GM19025 (cell line): Measurements from ENCODE around the gene RHBDD1.

Source experiments
- ATAC-seq: cut with Tn5 transposase; IDR thresholded peaks from one replicate; pipeline ENCODE4 v1.9.1; 2021; ENCODE audit warnings: mild to moderate bottlenecking, low read depth, moderate library complexity; ENCODE audit not compliant: unreplicated experiment

RHBDD1 gene

DNA sequence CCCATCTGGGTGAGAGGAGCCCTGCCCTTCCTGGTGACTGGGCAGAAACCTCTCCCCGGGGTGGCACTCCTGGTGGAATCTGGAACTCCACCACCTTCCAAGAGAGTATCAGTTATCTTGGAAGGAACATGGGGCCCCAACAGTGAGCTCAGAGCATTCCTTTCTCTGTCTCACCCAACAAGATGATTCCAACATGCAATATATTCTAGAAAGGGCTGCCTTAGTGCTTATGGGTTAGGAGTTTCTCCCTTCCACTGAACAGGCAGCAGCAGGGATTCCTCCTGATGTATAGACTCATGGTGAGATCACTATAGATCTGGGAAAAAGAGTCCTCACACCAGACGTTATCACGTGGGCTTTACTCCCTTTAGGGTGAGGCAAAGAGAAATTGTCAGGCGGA, 181.0 kb downstream of the RHBDD1 start:
- no peak for ATAC-seq

DNA sequence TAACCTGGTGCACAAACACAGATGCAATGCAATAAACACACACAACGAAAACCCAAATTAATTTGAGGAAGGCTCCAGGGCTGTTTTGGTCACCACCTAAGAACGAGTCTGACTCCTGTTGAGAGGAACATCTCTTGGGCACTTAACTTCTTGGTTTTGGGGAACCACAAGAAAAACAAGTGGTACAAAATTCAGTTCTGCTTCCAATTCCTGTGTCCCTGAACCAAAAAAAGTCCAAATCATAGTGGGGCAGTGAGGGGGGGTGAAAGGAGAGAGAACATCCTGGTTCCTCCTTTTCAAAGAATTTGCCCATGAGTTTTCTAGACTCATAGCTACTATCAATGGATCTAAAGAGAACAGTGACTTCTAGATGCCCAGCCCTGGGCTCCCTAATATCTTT, 184.6 kb downstream of the RHBDD1 start:
- no peak for ATAC-seq

DNA sequence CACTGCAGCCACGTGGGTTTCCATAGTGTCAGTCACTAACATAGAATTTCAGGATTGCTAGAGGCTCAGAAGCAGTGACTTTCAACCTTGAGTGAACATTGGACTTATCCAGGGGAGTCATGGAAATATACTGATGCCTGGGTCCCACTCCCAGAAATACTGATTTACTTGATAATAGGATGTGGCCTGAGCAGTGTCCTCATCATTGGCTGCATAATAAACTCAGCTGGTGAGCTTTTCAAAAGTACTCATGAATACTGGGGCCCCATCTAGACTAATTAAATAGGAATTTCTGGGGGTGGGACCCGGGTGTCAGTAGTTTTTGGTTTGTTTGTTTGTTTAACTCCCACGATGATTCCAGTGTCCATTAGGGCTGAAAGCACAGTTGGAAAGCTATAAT, 186.8 kb downstream of the RHBDD1 start:
- ATAC-seq = no peak

DNA sequence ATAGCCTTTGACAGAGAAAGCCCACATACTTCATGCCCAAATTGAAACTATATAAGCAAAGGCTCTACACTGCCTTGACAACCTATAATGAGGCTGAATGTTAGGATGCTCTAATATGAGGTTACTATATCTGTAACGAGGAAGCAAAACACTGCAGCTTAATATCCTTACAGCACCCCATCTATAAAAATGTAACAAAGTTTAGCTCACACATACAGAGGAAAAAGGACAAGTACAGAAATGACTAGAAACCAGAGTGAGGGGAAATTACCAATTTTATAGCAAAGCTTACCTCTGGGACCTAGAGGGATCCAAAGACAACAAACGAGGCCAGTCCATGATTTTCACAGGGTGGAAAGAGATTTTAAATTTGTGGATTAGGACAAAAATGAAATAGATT, 189.7 kb downstream of the RHBDD1 start:
- peak; percentile 44 for ATAC-seq

DNA sequence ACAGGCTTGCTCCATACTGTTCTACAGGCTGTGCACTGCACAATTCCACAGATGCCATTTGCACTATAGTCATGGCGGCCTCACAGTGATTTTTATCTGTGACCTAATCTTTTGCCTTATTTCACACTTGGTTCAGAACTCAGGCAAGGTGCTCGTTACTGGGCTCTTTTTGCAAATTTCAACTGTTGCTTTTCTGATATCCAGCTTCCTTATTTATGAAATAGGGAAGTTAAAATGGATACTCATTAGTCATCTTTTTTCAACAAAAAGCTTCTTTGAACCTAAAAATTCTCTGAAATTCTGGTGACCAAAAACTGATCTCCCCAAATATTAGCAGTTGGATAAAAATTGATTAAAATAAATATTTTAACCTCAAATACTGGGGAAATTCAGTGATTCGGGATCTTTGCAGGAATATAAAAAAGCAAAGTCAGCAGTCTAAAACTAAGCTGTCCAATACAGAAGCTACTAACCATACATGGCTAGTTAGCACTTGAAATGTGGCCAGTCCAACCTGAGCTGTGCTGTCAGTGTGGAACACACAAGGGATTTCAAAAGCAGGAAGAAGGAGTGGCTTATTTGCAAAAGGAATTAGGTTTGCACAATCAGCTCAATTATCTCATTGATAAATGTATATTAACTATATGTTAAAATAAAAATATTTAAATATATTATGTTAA, 193.7 kb downstream of the RHBDD1 start:
- ATAC-seq = no peak

DNA sequence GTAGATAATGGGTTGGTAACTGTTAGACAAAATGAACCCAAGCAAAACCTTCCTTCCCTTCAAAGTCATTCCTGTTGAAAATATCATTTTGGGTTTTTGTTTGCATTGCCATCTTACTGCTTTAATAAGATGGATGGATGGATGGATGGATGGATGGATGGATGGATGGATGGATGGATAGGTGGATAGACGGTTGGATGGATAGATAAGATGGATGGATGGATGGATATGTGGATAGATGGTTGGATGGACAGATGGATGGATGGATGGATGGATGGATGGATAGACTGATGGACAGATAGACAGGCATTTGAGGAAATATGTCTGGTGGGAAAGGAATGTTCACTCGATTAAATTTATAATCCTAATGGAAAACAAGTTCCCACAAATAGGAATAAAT, 194.9 kb downstream of the RHBDD1 start:
- no peak for ATAC-seq

DNA sequence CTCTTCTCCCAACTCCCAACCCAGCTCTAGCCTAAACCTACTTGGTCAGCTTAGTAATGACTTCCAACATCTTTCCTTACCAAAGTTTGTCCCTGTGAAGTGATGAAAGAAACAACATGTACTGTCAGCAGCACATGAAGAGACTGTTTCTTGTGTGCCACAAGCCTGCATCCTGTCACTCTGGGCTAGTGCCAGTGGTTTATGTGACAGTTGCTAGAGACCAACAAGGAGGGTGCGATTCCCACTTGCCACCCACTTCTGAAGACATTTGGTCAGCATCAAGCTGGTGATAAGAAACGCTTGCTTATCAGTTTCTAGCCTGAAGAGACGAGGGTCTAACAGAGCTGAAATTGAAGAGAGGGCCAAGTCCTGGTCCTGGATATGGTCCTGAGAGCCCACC, 195.5 kb downstream of the RHBDD1 start:
- no peak for ATAC-seq

DNA sequence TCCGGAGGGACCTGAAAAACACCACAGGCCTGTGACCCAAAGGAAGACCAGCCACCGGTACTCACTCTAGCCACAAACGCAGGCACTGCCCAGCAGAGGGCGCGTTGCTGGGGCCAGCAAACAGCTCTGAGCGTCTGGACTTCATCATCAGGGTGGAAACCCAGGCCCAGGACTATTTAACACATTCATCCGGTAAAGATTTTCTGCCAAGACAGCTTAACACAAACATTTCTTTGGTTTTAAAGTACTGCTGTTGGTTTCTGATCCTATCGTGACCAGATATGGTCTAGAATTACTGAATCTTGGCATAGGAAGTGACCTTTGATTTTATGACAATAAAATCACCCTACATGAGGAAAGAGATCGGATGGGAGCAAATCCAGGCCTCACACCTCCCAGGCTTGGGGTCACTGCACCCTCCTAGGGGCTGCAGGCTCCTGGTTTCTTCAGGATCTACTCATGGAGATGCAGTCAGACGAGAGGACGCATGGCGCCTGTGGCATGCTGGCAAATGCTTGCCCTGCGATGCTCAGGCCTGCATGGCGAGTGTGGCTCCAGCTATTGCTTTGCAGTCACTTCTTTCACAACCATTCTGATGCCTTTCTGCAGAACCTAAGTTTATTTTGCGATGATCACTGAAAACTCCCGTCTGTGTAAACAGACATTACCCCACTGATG, 197.8 kb downstream of the RHBDD1 start:
- ATAC-seq = peak; percentile 85

DNA sequence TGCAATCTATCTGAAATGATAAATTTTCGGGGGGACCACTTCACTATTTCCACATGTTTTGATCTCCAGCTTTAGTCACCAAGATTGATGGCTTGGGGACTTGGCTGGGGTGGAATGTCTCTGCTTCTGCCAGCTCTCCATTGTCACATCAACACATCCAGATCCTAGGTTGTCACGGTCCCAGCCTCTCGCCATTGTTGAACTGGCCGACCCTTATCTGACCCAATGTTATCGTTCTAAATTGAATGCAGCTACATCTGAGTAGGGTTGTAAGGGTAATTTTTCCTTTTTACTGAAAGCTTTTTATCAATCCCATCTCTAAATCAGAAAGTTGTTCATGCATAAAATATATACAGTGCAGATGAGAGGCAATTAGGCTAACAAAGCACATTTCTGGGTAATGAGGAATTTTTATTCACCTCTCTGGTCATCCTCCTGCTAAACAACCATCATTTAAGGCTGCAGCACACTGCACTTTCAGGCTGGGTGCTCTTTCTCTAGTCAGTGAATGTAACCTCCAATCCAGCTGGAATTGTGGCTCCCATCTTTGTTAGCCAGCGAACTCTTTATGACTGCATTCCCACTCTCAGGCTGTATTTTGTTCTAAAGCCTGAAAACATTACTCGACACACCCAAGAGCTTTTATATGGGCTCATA, 200.0 kb downstream of the RHBDD1 start:
- no peak for ATAC-seq

DNA sequence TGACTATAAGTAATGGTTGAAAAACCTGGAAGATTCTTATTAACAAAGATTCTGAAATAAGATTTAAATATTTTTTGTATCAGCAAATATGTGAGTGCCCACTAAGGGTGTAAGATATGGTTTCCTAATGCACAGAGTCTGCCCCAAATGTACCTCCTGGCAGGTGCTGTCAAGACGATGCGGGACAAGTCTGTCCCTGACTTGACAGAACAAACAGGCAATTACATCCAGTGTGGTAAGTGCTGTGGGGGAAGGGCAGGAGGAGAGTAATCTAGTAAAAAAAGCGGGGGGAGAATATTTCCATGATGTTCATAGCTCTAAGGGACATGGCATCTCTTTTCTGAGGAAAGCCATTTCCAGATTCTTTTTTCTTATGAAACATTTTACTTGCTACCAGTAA, 200.7 kb downstream of the RHBDD1 start:
- ATAC-seq = no peak

DNA sequence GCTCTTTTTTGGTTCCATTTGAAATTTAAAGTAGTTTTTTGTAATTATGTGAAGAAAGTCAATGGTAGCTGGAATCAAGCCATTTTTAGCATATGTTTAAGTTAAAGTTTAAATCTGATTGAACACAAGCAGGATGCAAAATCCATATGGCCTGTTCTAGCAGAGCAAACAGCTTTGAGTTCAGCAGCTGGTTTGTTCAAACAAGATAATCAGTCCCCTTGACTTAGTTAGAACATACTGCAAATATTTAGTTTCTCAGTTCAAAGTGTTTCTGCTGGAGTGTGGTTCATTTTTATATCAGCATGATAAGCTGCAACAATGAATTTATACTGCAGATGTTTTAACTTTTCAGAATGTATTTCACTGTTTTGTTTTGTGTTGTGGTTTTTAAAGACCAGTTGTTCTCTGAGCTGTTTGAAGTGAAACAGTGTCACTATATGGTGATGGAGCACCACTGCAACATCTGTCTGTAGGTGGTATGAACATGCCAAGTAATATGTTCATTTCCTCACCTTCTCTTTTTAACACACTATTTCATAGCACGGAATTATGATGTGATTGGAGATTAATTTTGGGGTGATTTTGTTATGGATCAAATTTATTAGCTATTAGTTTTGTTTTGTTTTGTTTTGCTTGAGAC, 202.8 kb downstream of the RHBDD1 start:
- no peak for ATAC-seq

DNA sequence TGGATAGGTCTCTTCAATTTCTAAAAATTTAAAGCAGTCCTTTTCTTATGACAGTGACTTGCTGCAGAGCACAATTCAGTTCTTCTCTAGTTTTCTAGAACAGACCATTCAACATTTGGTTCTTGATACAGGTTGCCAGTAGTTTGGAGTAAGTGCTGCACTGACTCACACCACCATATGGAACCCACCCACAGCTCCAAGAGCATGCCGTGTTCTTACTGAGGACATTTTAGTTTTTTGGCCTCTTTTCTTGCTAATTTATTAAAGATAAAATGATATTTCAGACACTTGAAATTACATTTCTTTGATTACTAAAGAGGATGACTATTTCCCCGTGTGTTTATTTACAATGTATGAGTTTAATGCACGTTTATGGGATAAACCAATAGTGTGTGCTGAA, 208.1 kb downstream of the RHBDD1 start:
- no peak for ATAC-seq
